HUES64 (cell line): Measurements from ENCODE around the gene AATK.

Experiments used
- H3K27ac ChIP-seq: 2 replicates; pipeline ENCODE4 v1.7.0; 2013; ENCODE audit warnings: low read depth, low read length, inconsistent platforms
- H3K27me3 ChIP-seq: 2 replicates; pipeline ENCODE4 v1.6.1; 2013; ENCODE audit warnings: mild to moderate bottlenecking, low read length; ENCODE audit not compliant: insufficient read depth
- H3K36me3 ChIP-seq: 2 replicates; pipeline ENCODE4 v1.6.1; 2013; ENCODE audit warnings: mild to moderate bottlenecking, low read length; ENCODE audit not compliant: insufficient read depth
- H3K4me1 ChIP-seq: 2 replicates; pipeline ENCODE4 v1.6.1; 2013; ENCODE audit warnings: mild to moderate bottlenecking, low read length, moderate library complexity; ENCODE audit not compliant: insufficient read depth
- H3K4me3 ChIP-seq: 2 replicates; pipeline ENCODE4 v1.5.1; 2013; ENCODE audit warnings: mild to moderate bottlenecking, low read length, moderate library complexity
- H3K9ac ChIP-seq: 2 replicates; pipeline ENCODE4 v1.6.1; 2013; ENCODE audit warnings: mild to moderate bottlenecking, low read depth, low read length
- H3K9me3 ChIP-seq: 2 replicates; pipeline ENCODE4 v1.6.1; 2013; ENCODE audit warnings: low read depth, low read length; ENCODE audit not compliant: insufficient read depth
- WGBS: fragments of 150-250, 120-280 bp; methylation state at CpG from one replicate; pipeline ENCODE4 v1.1.7; 2013; ENCODE audit warnings: missing lambda C conversion rate; 5-methylcytosine and 5-hydroxymethylcytosine counted together

AATK gene

DNA sequence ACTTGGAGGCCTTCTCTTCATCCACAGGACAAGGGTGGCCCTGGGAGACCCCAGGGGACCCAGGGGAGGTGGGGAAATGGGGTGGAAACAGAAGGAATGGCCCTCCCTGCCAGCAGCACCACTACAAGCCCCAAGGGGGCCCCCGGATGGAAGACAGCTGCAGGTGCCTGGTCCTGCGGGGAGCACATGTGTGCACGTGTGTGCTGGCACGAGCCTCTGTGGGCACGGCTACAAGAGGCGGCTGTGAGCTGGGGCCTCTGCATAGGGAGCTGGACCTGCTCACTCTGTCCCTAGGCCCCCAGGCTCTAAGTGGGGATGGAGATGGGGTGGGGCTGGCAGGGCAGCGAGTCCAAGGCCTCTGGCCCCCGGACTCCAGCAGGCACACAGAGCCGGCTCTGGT, 13.2 kb upstream of the AATK start:
- Histone ChIP-seq H3K27me3 (no peaks in the 10 kb centered on the region), H3K9me3 (no peaks in the 10 kb centered on the region), H3K36me3 (no peaks in the 10 kb centered on the region), H3K4me3 (no peak overlapping the region), H3K27ac (no peak overlapping the region), H3K9ac (no peak overlapping the region), H3K4me1 (no peaks in the 10 kb centered on the region)
- 94% methylated on average over 9 of the region's 9 CpGs for WGBS

- H3K9me3 ChIP-seq, result no peaks in the 10 kb centered on the region
- 91% methylated on average over 24 of the region's 25 CpGs for WGBS
Observed at GRCh38 chr17:81178136-81179091, 12.4 kb upstream of the AATK start.

GRCh38 chr17:81176666-81177065, 10.6 kb upstream of the AATK start:
- Histone ChIP-seq H3K9ac (no peak overlapping the region), H3K4me1 (no peaks in the 10 kb centered on the region), H3K9me3 (no peaks in the 10 kb centered on the region), H3K36me3 (no peaks in the 10 kb centered on the region), H3K4me3 (no peak overlapping the region), H3K27ac (no peak overlapping the region), H3K27me3 (no peaks in the 10 kb centered on the region)
- WGBS, result 93% methylated on average over 7 of the region's 7 CpGs

More at GRCh38 chr17:81178136-81179091, 12.4 kb upstream of the AATK start:
- H3K27me3 ChIP-seq, result no peaks in the 10 kb centered on the region
- no peak overlapping the region; the same call in 1 of the 2 replicates for H3K9ac ChIP-seq
- no peak overlapping the region for H3K4me3 ChIP-seq
- no peak overlapping the region for H3K27ac ChIP-seq
- H3K4me1 ChIP-seq, result no peaks in the 10 kb centered on the region
- no peaks in the 10 kb centered on the region for H3K36me3 ChIP-seq

GRCh38 chr17:81173762-81174155, 7.7 kb upstream of the AATK start:
- 91% methylated on average over 1 of the region's 1 CpG for WGBS
- no peaks in the 10 kb centered on the region for H3K36me3 ChIP-seq
- H3K9ac ChIP-seq, result no peak overlapping the region
- no peaks in the 10 kb centered on the region for H3K9me3 ChIP-seq
- H3K27me3 ChIP-seq, result no peaks in the 10 kb centered on the region
- no peaks in the 10 kb centered on the region for H3K4me1 ChIP-seq
- no peak overlapping the region for H3K27ac ChIP-seq
- no peak overlapping the region for H3K4me3 ChIP-seq

- Histone ChIP-seq H3K4me1 (no peaks in the 10 kb centered on the region), H3K9ac (no peak overlapping the region), H3K36me3 (no peaks in the 10 kb centered on the region), H3K27me3 (no peaks in the 10 kb centered on the region), H3K27ac (no peak overlapping the region), H3K9me3 (no peaks in the 10 kb centered on the region), H3K4me3 (no peak overlapping the region)
- WGBS, result 94% methylated on average over 11 of the region's 11 CpGs
Observed at GRCh38 chr17:81173052-81173761, 7.2 kb upstream of the AATK start.

- H3K9me3 ChIP-seq, result no peaks in the 10 kb centered on the region
Observed at GRCh38 chr17:81171941-81172340, 5.9 kb upstream of the AATK start.

GRCh38 chr17:81170727-81171494, 4.9 kb upstream of the AATK start:
- no peaks in the 10 kb centered on the region for H3K36me3 ChIP-seq
- 94% methylated on average over 15 of the region's 15 CpGs for WGBS
- H3K27ac ChIP-seq, result no peak overlapping the region
- no peaks in the 10 kb centered on the region for H3K4me1 ChIP-seq
- H3K4me3 ChIP-seq, result no peak overlapping the region
- no peaks in the 10 kb centered on the region for H3K9me3 ChIP-seq
- H3K27me3 ChIP-seq, result peaks cover 7% of the 10 kb centered on the region
- H3K9ac ChIP-seq, result no peak overlapping the region

More at GRCh38 chr17:81171941-81172340, 5.9 kb upstream of the AATK start:
- no peaks in the 10 kb centered on the region for H3K36me3 ChIP-seq
- H3K4me1 ChIP-seq, result no peaks in the 10 kb centered on the region
- H3K27me3 ChIP-seq, result peaks cover 2% of the 10 kb centered on the region; the same call in 1 of the 2 replicates
- H3K9ac ChIP-seq, result no peak overlapping the region
- no peak overlapping the region for H3K27ac ChIP-seq
- H3K4me3 ChIP-seq, result no peak overlapping the region
- WGBS, result 94% methylated on average over 8 of the region's 8 CpGs

- H3K4me3 ChIP-seq, result no peak overlapping the region
- no peak overlapping the region for H3K27ac ChIP-seq
- H3K9ac ChIP-seq, result no peak overlapping the region
- H3K27me3 ChIP-seq, result peaks cover 7% of the 10 kb centered on the region
- no peaks in the 10 kb centered on the region for H3K4me1 ChIP-seq
- WGBS, result 90% methylated on average over 3 of the region's 3 CpGs
- H3K36me3 ChIP-seq, result no peaks in the 10 kb centered on the region
- H3K9me3 ChIP-seq, result no peaks in the 10 kb centered on the region
Observed at GRCh38 chr17:81169870-81170309, 3.9 kb upstream of the AATK start.

DNA sequence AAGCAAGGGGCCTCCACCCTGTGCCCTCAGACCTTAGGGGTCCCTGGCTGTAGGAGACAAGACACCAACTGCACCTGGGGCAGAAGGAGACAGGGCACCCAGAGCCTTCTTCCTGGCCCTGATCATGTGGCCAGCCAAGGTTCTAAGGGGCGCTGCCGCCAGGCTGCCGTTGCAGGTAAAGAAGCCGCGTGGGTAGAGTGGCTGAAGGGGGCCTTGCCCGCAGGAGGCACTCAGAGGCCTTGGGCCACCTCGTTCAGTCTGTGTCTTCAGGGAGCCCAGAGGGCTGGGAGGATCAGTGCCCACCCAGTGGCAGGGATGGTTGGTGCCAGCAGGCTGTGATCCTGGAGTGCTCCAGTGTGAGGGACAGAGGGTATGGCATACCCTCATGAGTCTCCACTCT, 1.6 kb upstream of the AATK start:
- H3K36me3 ChIP-seq, result no peaks in the 10 kb centered on the region
- no peaks in the 10 kb centered on the region for H3K9me3 ChIP-seq
- no peaks in the 10 kb centered on the region for H3K4me1 ChIP-seq
- no peak overlapping the region for H3K9ac ChIP-seq
- peaks cover 7% of the 10 kb centered on the region for H3K27me3 ChIP-seq
- WGBS, result 92% methylated on average over 7 of the region's 7 CpGs
- no peak overlapping the region for H3K4me3 ChIP-seq
- no peak overlapping the region for H3K27ac ChIP-seq

DNA sequence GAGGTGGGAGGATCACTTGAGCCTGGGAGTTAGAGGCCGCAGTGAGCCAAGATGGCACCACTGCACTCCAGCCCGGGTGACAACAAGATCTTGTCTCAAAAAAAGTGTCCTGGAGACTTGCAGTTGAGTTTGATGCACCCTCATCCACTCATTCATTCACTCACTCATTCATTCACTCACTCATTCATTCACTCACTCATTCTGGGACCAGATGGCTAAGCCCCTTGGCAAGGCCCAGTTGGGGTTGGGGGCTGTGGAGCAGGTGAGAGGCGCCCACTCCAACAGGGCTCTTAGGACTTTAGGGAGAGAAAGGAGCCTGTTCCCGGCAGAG, 1.1 kb upstream of the AATK start:
- H3K9me3 ChIP-seq, result no peaks in the 10 kb centered on the region
- H3K27me3 ChIP-seq, result peaks cover 7% of the 10 kb centered on the region
- no peaks in the 10 kb centered on the region for H3K36me3 ChIP-seq
- no peak overlapping the region for H3K4me3 ChIP-seq
- H3K27ac ChIP-seq, result no peak overlapping the region
- H3K4me1 ChIP-seq, result no peaks in the 10 kb centered on the region
- WGBS, result 96% methylated on average over 4 of the region's 4 CpGs
- no peak overlapping the region for H3K9ac ChIP-seq
